Activated naive CD4-positive, alpha-beta T cell treated with anti-CD3 and anti-CD28 coated beads for 36 hours (primary cell): ENCODE measurements around the gene ZDHHC1. TPM values are rescaled to one million over a fixed set of nuclear protein-coding genes. Genes with fewer than 3 reads are reported as not detected.
A peak's percentile ranks its signal among the peaks of the same experiment; 100 is the strongest.

Experiments
- CTCF ChIA-PET: fragments of 350-600 bp; sonication (Branson Sonifier 250); formaldehyde crosslinking; loops from one replicate; lab custom pipeline; 2021; ENCODE audit warnings: antibody characterized with exemption; lab: Charles Lee
- DNase-seq: peaks from one replicate; pipeline ENCODE4 v3.0.0-alpha.2; 2020
- H3K27ac Mint-ChIP-seq: one replicate; pipeline ENCODE4 v1.8.0; 2021; ENCODE audit warnings: mild to moderate bottlenecking, mixed read lengths
- H3K27me3 Mint-ChIP-seq: one replicate; pipeline ENCODE4 v1.8.0; 2021; ENCODE audit warnings: low read depth, mixed read lengths
- H3K36me3 Mint-ChIP-seq: one replicate; pipeline ENCODE4 v1.8.0; 2021; ENCODE audit warnings: low read depth, mixed read lengths
- H3K4me1 Mint-ChIP-seq: one replicate; pipeline ENCODE4 v1.8.0; 2021; ENCODE audit warnings: low read depth, mixed read lengths
- H3K4me3 Mint-ChIP-seq: one replicate; pipeline ENCODE4 v1.8.0; 2021; ENCODE audit warnings: mild to moderate bottlenecking, moderate library complexity, mixed read lengths
- H3K9me3 Mint-ChIP-seq: one replicate; pipeline ENCODE4 v1.8.0; 2021; ENCODE audit warnings: mixed read lengths
- intact Hi-C: fragments of 100-400 bp; cut with micrococcal nuclease; formaldehyde crosslinking; loops from one replicate; pipeline ENCODE4 v1.15.1; 2023
- total RNA-seq, 2 experiments: library from RNA; stranded (reverse); gene quantifications; one replicate each; pipeline ENCODE4 v1.2.3, GENCODE V29; 2021

ZDHHC1 gene
- total RNA-seq, 2 experiments from 2014 or later: 0.12 to 0.32 TPM

DNA sequence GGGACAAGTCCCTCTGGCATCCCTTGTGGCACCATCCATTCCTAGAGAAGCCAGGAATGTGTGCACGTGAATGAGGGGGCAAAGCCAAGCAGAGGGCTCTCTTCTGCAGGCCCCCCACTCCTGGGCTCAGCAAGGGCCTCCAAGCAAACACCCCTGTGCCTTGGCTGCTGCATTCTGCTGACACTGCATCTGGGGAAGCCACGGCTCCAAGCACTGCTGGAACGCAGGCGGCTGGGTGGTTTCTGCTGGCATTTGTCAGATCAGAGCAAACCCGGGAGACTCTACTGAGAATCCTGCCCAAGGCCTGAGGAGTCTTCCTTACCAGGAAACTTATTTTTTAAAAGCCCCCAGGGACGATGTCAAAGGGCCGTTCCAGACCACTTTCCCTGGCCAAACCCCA lies 41.3 kb upstream of the ZDHHC1 start:
- intact Hi-C loops: no loop called here
- H3K4me3 Mint-ChIP-seq: no peak overlapping the region
- H3K36me3 Mint-ChIP-seq: no peaks in the 10 kb centered on the region
- no peaks in the 10 kb centered on the region for H3K27me3 Mint-ChIP-seq
- CTCF ChIA-PET: interaction anchor here (1.3 to 2.4 kb wide), 2 partner anchors 10 to 30 kb away, joined by 4 to 15 read pairs; no protein-coding TSS in a partner anchor
- H3K9me3 Mint-ChIP-seq: no peaks in the 10 kb centered on the region
- no peak for DNase-seq
- no peak overlapping the region for H3K27ac Mint-ChIP-seq
- H3K4me1 Mint-ChIP-seq: peaks cover 4% of the 10 kb centered on the region

DNA sequence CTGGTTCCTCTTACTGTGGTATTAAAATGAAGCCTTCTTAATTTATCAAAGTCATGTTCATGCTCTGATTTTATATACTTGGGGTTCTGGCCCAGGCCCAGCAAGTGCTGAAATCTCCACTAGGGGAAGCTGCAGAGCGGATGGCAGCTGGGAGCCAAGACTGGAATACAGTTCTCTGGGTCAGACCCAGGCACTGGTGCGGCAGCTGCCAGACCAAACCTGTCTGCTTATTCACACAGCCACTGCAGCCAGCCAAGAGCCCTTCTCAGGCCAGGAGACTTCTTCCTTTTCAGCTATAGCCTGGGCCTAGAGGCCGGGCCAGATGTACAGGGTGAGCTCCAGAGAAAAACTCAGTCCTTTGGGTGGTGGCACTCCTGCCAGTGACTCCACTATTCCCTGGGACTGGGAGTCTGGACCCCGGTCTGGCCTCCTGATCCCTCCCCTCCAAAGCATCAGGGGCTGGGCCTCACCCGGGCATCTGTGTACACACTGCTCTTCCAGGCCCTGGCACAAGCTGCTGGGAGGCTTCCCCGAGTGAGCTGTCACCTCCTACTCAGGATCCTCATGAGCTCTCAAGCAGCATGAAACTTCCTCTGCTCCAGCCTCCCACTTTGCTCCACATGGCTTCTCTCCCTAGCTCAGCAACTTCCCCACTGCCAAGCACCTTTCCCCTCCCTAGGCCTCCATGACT lies 40.3 kb upstream of the ZDHHC1 start:
- DNase-seq: no peak
- Mint-ChIP-seq H3K27me3 (no peaks in the 10 kb centered on the region), H3K27ac (no peak overlapping the region)

DNA sequence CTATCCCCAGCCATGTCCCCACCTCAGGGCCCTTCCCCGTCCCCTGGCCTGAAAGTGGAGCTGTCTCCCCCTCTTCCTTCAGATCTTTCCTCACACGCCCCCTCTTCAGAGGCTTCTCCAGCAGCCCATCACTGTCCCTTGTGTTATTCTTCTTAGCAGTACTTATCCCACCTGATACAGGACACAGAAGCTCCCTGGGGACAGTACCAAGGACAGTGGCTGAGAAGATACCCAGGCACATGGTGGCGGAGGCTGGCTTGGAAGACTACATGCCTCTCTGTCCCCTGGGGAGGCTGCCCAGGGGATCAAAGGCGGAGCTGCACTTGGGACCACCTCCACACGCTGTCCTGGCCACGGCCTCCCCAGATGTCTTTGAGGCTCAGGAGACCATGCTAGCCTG lies 38.6 kb upstream of the ZDHHC1 start:
- H3K4me1 Mint-ChIP-seq: peaks cover 4% of the 10 kb centered on the region
- no peaks in the 10 kb centered on the region for H3K27me3 Mint-ChIP-seq
- DNase-seq: no peak
- CTCF ChIA-PET: interaction anchor here (0.9 to 5.1 kb wide), 4 partner anchors 9 to 71 kb away, joined by 3 to 30 read pairs (median 4); no protein-coding TSS in a partner anchor
- no peak overlapping the region for H3K27ac Mint-ChIP-seq
- H3K4me3 Mint-ChIP-seq: no peak overlapping the region
- no peaks in the 10 kb centered on the region for H3K9me3 Mint-ChIP-seq
- H3K36me3 Mint-ChIP-seq: no peaks in the 10 kb centered on the region
- intact Hi-C loops: no loop called here

More for the DNA sequence above, 40.3 kb upstream of the ZDHHC1 start:
- no peaks in the 10 kb centered on the region for H3K36me3 Mint-ChIP-seq
- H3K9me3 Mint-ChIP-seq: no peaks in the 10 kb centered on the region
- peaks cover 4% of the 10 kb centered on the region for H3K4me1 Mint-ChIP-seq
- CTCF ChIA-PET: interaction anchor here (0.7 to 2.4 kb wide), 7 partner anchors 8 to 65 kb away, joined by 3 to 15 read pairs (median 3); no protein-coding TSS in a partner anchor
- H3K4me3 Mint-ChIP-seq: no peak overlapping the region
- intact Hi-C loops: no loop called here

DNA sequence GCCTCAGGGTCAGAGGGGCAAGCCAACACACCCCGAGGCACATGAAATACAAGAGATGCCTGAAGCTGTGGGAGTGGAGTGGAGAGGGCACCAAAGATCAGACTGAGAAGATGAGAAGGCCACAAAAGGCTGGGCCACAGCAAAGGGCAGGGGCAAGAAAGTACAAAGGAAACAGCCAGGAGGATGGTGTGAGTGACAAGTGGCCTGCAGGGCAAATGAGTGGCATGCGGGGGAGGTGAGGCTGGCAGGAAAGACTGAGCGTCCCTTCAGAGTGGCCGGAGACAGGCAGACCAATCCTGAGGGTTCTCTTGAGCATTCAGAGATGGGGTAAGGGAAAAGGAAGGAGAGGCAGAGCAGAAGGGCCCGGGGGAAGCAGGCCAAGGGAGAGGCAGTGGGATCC lies 37.8 kb upstream of the ZDHHC1 start:
- Mint-ChIP-seq H3K4me1 (peaks cover 4% of the 10 kb centered on the region), H3K9me3 (no peaks in the 10 kb centered on the region), H3K36me3 (no peaks in the 10 kb centered on the region), H3K4me3 (no peak overlapping the region), H3K27ac (no peak overlapping the region), H3K27me3 (no peaks in the 10 kb centered on the region)
- intact Hi-C loops: no loop called here
- CTCF ChIA-PET: interaction anchor here (0.6 to 5.1 kb wide), 4 partner anchors 26 to 72 kb away, joined by 3 to 30 read pairs (median 3); no protein-coding TSS in a partner anchor
- DNase-seq: no peak

DNA sequence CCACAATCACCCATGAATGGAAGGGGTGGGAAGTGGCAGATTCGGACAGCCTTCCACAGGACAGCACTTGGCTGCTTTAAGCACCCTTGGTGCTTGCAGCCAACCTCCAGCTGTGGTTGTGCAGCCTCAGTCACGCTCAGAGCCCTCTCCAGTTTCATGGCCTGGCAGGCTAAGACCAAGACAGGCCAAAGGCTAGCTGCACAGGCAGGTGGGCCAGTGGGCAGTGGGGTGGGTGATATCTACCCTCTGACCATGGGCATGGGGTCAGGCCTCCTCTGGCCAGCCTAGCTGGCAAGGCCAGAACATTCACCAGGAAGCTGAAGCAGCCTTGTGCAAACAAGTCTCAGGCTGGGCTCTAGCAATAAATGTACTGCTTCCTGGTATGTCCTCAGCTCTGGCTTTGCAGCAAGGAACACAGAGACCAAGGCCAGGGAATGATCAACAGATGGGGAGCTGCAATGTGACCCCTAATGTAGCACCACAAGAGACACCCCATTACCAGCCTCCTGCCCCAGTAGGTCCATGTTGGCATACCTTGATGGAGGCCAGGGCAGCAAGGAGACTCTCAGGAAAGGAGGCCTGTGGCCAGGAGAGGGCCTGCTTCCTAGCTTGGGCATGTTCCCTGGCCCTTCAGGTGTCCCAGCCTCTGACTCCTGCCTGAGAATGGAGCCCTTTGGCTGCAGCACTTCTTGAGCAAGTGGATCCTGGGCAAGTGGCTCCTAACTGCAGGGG lies 35.6 kb upstream of the ZDHHC1 start:
- Mint-ChIP-seq H3K27me3 (no peaks in the 10 kb centered on the region), H3K27ac (no peak overlapping the region), H3K4me3 (no peak overlapping the region), H3K36me3 (no peaks in the 10 kb centered on the region), H3K9me3 (no peaks in the 10 kb centered on the region), H3K4me1 (peaks cover 2% of the 10 kb centered on the region)
- CTCF ChIA-PET: interaction anchor here (0.6 to 5.1 kb wide), 5 partner anchors 8 to 191 kb away, joined by 3 to 30 read pairs (median 3); partner anchors contain the start of gene ZDHHC1
- intact Hi-C loops: no loop called here
- no peak for DNase-seq

DNA sequence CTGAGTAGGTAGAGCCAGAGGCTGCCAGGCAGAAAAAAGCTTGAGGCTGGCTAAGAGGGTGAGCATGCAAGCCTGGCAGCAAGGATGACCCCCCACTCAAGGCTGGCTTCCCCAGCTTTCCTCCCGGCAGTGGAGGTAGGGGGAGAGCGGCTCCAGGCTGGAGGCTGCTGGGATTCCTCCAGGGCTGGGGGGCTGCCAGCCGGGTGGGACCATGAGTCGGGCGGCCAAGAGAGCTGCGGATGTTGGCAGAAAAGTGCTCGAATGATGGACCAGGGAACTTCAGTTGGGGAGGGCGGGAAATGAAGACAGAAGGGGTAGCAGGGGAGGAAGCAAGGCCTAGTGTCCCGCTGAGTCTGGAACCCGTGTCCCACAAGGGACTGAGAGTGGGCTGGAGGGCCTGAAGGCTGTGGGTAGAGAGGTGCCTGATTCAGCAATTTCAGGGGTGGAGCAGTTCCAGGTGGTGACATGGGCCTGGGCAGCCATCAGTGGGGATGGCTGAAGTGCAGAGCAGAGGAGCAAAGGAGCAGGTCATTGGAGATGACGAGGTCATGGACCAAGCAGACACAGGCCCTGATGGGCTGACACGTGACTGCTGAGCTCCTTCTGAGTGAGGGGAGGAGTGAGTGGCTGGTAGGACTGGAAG lies 34.9 kb upstream of the ZDHHC1 start:
- no peak overlapping the region for H3K27ac Mint-ChIP-seq
- no peaks in the 10 kb centered on the region for H3K9me3 Mint-ChIP-seq
- no peaks in the 10 kb centered on the region for H3K27me3 Mint-ChIP-seq
- CTCF ChIA-PET: interaction anchor here (0.6 to 5.1 kb wide), 3 partner anchors 23 to 191 kb away, joined by 3 to 30 read pairs (median 4); no protein-coding TSS in a partner anchor
- no peaks in the 10 kb centered on the region for H3K36me3 Mint-ChIP-seq
- H3K4me3 Mint-ChIP-seq: no peak overlapping the region
- no peak for DNase-seq
- H3K4me1 Mint-ChIP-seq: no peaks in the 10 kb centered on the region
- intact Hi-C loops: no loop called here

DNA sequence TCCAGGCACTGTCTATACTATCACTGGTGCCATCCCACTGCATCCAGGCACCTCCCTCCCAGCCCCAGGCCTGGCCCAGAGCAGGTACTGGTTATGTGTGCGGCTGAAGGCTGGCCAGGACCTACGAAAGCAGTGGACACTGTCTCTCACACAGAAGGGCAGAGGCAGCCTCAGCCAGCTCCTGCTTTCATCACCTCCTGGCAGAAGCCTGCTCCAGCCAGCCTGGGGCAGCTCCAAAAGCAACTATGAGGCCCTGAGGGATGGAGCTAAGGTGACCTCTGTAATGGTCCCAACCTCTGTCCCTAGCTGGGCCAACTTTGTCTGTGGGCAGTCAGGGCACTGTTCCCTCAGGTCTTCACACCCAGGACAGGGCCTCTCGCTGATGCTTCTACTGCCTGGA lies 33.5 kb upstream of the ZDHHC1 start:
- no peak overlapping the region for H3K4me3 Mint-ChIP-seq
- no peak overlapping the region for H3K27ac Mint-ChIP-seq
- H3K9me3 Mint-ChIP-seq: no peaks in the 10 kb centered on the region
- H3K4me1 Mint-ChIP-seq: no peaks in the 10 kb centered on the region
- no peak for DNase-seq
- no peaks in the 10 kb centered on the region for H3K27me3 Mint-ChIP-seq
- CTCF ChIA-PET: interaction anchor here (0.7 to 5.1 kb wide), 4 partner anchors 11 to 32 kb away, joined by 3 to 30 read pairs (median 4); no protein-coding TSS in a partner anchor
- no peaks in the 10 kb centered on the region for H3K36me3 Mint-ChIP-seq
- intact Hi-C loops: loop anchor here (5.0 to 10.0 kb wide), 2 partner anchors 77 to 475 kb away; no protein-coding TSS in a partner anchor

DNA sequence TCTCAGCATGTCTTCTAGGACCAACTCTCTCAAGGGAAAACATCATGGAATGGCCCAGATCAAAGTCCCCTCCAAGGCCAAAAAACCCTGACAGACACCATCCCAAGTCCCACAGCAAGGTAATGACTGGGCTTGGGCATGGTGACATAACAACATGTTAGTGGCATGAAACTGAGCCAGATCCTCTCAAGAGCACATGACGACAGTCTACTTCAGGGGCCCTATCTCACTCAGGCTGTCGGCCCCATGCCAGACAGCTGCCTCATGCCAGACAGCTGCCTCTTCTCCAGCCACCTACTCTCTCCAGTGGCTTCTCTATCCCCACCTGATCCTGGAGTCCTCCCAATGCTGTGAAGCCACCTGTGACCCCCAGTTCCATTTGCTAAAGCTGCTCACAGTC lies 33.1 kb upstream of the ZDHHC1 start:
- H3K27me3 Mint-ChIP-seq: no peaks in the 10 kb centered on the region
- no peaks in the 10 kb centered on the region for H3K4me1 Mint-ChIP-seq
- DNase-seq: no peak
- H3K36me3 Mint-ChIP-seq: no peaks in the 10 kb centered on the region
- no peak overlapping the region for H3K27ac Mint-ChIP-seq
- intact Hi-C loops: loop anchor here (5.0 to 10.0 kb wide), 2 partner anchors 77 to 475 kb away; no protein-coding TSS in a partner anchor
- H3K4me3 Mint-ChIP-seq: no peak overlapping the region
- H3K9me3 Mint-ChIP-seq: no peaks in the 10 kb centered on the region
- CTCF ChIA-PET: interaction anchor here (0.7 to 4.2 kb wide), 4 partner anchors 11 to 32 kb away, joined by 3 to 60 read pairs (median 4); no protein-coding TSS in a partner anchor

DNA sequence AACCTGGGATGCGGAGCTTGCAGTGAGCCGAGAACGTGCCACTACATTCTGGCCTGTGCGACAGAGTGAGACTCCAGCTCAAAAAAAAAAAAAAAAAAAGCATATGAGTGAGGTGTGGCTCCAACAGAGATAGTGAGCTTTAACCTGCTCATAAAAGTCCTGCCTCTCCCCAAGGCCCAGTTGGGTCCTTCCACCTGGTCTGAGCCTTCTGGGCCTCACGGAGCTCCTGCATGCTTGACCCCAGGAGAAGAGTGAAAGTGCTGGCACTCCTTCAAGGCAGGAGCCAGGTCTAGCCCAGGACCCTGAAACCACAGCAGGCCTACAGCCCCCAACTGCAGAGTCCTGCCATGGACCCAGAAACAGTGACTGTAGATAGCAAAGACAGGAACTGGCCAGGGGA lies 32.3 kb upstream of the ZDHHC1 start:
- Mint-ChIP-seq H3K4me1 (no peaks in the 10 kb centered on the region), H3K9me3 (no peaks in the 10 kb centered on the region), H3K27ac (no peak overlapping the region), H3K27me3 (no peaks in the 10 kb centered on the region), H3K4me3 (no peak overlapping the region), H3K36me3 (no peaks in the 10 kb centered on the region)
- DNase-seq: no peak
- CTCF ChIA-PET: interaction anchor here (0.6 to 5.9 kb wide), 12 partner anchors 8 to 269 kb away, joined by 3 to 60 read pairs (median 6); partner anchors contain the start of gene ATP6V0D1
- intact Hi-C loops: loop anchor here (5.0 to 10.0 kb wide), 2 partner anchors 76 to 474 kb away; no protein-coding TSS in a partner anchor

DNA sequence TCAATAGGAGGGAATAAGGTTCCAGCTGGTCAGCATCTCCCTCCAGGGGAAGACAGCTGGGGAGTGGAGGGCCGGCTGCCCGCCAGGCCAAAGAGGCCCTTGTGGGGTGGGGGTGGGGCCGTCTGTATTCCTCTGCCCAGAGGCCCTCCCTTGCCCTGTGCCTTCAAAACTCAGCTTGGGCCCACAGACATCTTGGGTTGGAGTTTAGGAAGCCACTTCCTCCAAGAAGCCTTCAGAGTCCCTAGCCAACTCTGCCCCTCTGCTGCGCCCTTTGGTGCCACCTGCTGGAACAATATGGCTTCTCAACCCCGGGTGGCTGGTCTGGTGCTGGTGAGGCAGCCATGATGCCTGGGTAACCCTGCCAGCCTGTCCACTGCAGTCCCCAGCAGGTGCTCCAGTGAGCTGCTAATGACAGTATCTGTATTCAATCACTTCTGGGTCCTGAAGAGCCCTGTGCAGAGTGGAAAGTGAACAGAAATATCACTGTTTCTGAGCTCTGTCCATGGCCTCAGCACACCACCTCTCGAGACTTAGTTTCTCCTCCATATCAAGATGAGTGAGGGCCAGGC lies 31.3 kb upstream of the ZDHHC1 start:
- Mint-ChIP-seq H3K9me3 (no peaks in the 10 kb centered on the region), H3K36me3 (no peaks in the 10 kb centered on the region), H3K27ac (no peak overlapping the region), H3K4me1 (no peaks in the 10 kb centered on the region), H3K27me3 (no peaks in the 10 kb centered on the region), H3K4me3 (no peak overlapping the region)
- intact Hi-C loops: loop anchor here (1.0 to 10.0 kb wide), 3 partner anchors 19 to 473 kb away; no protein-coding TSS in a partner anchor
- DNase-seq: peak; percentile 90
- CTCF ChIA-PET: interaction anchor here (0.6 to 5.9 kb wide), 25 partner anchors 9 to 270 kb away, joined by 3 to 60 read pairs (median 4); partner anchors contain the start of gene ATP6V0D1

DNA sequence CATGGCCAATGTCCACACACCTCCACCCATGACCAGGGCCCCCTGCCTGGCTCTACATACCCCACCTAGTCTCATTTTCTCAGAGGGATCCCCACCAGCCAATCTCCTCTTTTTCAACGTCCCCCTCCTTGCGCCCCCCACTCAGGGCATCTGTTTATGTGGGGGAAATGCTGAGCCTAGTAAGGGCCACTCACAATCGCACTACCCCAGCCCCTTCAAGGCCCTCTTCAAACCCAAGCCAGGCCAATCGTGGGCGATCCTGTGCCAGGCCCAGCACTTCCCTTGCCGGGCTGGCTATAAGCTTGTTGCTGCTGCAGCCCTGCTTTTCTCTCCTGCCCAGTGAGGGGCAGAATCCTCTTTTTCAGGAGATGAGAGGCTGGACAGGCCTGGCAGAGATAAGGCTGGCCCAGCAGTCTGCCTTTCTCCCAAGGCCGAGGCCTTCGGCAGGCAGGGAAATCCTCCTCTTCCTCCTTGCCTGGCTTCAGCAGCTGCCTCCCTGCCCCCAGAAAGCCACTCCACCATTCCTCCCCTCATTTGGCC lies 30.8 kb upstream of the ZDHHC1 start:
- Mint-ChIP-seq H3K9me3 (no peaks in the 10 kb centered on the region), H3K4me1 (no peaks in the 10 kb centered on the region), H3K4me3 (no peak overlapping the region), H3K27ac (no peak overlapping the region), H3K36me3 (no peaks in the 10 kb centered on the region), H3K27me3 (no peaks in the 10 kb centered on the region)
- no peak for DNase-seq
- intact Hi-C loops: loop anchor here (1.0 to 10.0 kb wide), 3 partner anchors 19 to 472 kb away; no protein-coding TSS in a partner anchor
- CTCF ChIA-PET: interaction anchor here (0.5 to 5.9 kb wide), 19 partner anchors 8 to 270 kb away, joined by 3 to 60 read pairs (median 4); partner anchors contain the start of gene ATP6V0D1
